K562 (cell line): ENCODE data around the gene PLD1. TPM values are rescaled to one million over a fixed set of nuclear protein-coding genes. Genes with fewer than 3 reads are reported as not detected.

Experiments
- C11orf30 ChIP-seq: fragments of 450-650 bp; IDR thresholded peaks from 2 replicates; pipeline ENCODE4 v1.6.1; 2016; ENCODE audit warnings: low read depth, mild to moderate bottlenecking
- ESRRB ChIP-seq: fragments of 250-450 bp; sonication (Bioruptor Pico); IDR thresholded peaks from 2 replicates; pipeline ENCODE4 v1.5.0; 2020; ENCODE audit warnings: mild to moderate bottlenecking, moderate library complexity, borderline replicate concordance
- HNRNPUL1 ChIP-seq: fragments of 200-400 bp; formaldehyde crosslinking; IDR thresholded peaks from 2 replicates; pipeline ENCODE4 v1.6.1; 2017; ENCODE audit warnings: low read length
- KAT7 ChIP-seq: sonication (generic); formaldehyde crosslinking; IDR thresholded peaks from 2 replicates; pipeline ENCODE4 v1.8.0; 2022; ENCODE audit warnings: missing genetic modification reagents, mild to moderate bottlenecking, borderline replicate concordance
- PHTF2 ChIP-seq: fragments of 250-450 bp; sonication (Bioruptor Pico); IDR thresholded peaks from 2 replicates; pipeline ENCODE4 v1.5.0; 2021; ENCODE audit warnings: mild to moderate bottlenecking
- REST ChIP-seq, 2 experiments: fragments of 450-650 bp; formaldehyde crosslinking in 1 of 2; IDR thresholded peaks; 2 replicates each; pipeline versions ENCODE4 v1.4.0 to v1.6.1; 2014 to 2020; ENCODE audit warnings: mild to moderate bottlenecking in 2 of 2, borderline replicate concordance in 1 of 2, low read depth in 1 of 2
- SRSF9 ChIP-seq: fragments of 200-400 bp; formaldehyde crosslinking; IDR thresholded peaks from 2 replicates; pipeline ENCODE4 v1.6.1; 2017; ENCODE audit warnings: low read depth, low read length, borderline replicate concordance
- ZNF253 ChIP-seq: fragments of 250-450 bp; sonication (Bioruptor Pico); conservative IDR thresholded peaks from 2 replicates; pipeline ENCODE4 v1.6.1; 2021; ENCODE audit warnings: mild to moderate bottlenecking
- ZNF398 ChIP-seq: fragments of 250-450 bp; sonication (Bioruptor Pico); IDR thresholded peaks from 2 replicates; pipeline ENCODE4 v1.8.0; 2021; ENCODE audit warnings: moderate library complexity, mild to moderate bottlenecking, inconsistent platforms
- polyA plus RNA-seq, 8 experiments: library from polyadenylated mRNA; depleted of rRNA in 4 of 8; stranded (reverse) in 5 of 8; unstranded in 3 of 8; fragments of >200 nt; fragmentation: Nextera tagmentation in 2 of 8; fragmentation: Illumina TruSeq in 1 of 8; extraction: Ambion mirVana in 2 of 8; extraction: Trizol in 1 of 8; gene quantifications; 2 replicates each; pipeline versions ENCODE4 v1.2.1 to v1.2.3, GENCODE V29; 2011 to 2014; ENCODE audit warnings: inconsistent platforms in 1 of 8, missing spikeins in 1 of 8
- total RNA-seq, 7 experiments: library from RNA; depleted of rRNA in 6 of 7; stranded (reverse); fragments of >200 nt in 6 of 7; fragmentation: Illumina TruSeq in 2 of 7; extraction: Trizol in 2 of 7; gene quantifications; 2 replicates each; pipeline versions ENCODE4 v1.2.1 to v1.2.3, GENCODE V29; 2011 to 2021; ENCODE audit warnings: low replicate concordance in 1 of 7
- TF ChIP-seq, protein P1 (sequence below), 2 experiments: fragments of 450-650 bp; conservative IDR thresholded peaks; 2 replicates each; pipeline ENCODE4 v1.6.1; 2017; ENCODE audit warnings: mild to moderate bottlenecking in 2 of 2, moderate library complexity in 2 of 2
- TF ChIP-seq, protein P2 (sequence below): fragments of 200-800 bp; sonication (Bioruptor generic); IDR thresholded peaks from 2 replicates; pipeline ENCODE4 v1.6.1; 2016; ENCODE audit warnings: missing genetic modification characterization, missing compliant biosample characterization

The PLD1 gene
- total and polyA plus RNA-seq, 9 of the 15 experiments (the other 6 are each of a cell fraction or from before 2014, with no cell fraction given): 8.4 to 26.1 (median 18.6) TPM

DNA sequence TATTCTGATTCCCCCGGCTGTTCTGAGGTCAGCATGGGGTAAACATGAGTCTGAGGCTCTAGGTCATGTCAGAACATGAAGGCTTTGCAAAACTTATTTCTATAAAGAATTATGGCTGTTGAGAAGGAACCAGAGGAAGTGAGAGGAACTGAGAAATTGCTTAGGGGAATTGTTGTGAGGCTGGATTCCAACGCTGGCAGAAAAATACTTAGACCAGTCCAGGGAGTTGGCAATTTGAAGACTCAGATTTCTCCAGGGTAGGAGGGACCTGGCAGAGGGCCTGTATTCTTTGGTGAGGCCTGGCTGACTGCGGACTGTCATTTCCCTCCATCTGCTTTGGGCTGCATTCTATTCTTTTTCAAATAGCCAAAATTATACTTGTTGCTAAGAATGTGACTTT, 155.5 kb downstream of the PLD1 start (continued):
- TF ChIP-seq, protein P1, sequence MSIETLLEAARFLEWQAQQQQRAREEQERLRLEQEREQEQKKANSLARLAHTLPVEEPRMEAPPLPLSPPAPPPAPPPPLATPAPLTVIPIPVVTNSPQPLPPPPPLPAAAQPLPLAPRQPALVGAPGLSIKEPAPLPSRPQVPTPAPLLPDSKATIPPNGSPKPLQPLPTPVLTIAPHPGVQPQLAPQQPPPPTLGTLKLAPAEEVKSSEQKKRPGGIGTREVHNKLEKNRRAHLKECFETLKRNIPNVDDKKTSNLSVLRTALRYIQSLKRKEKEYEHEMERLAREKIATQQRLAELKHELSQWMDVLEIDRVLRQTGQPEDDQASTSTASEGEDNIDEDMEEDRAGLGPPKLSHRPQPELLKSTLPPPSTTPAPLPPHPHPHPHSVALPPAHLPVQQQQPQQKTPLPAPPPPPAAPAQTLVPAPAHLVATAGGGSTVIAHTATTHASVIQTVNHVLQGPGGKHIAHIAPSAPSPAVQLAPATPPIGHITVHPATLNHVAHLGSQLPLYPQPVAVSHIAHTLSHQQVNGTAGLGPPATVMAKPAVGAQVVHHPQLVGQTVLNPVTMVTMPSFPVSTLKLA (conservative IDR thresholded peaks at IDR 0.05): no peak
- TF ChIP-seq ZNF398 (no peak), PHTF2 (CRISPR knock-in tag) (no peak), KAT7 (CRISPR knock-in tag) (no peak), ZNF253 (CRISPR knock-in tag) (no peak), REST (IDR thresholded peaks at IDR 0.05; ENCODE audit: borderline replicate concordance) (no peak), REST (CRISPR knock-in tag; IDR thresholded peaks at IDR 0.05; ENCODE audit: low read depth) (no peak), HNRNPUL1 (no peak), ESRRB (no peak), SRSF9 (no peak), C11orf30 (no peak)
- TF ChIP-seq, protein P2, sequence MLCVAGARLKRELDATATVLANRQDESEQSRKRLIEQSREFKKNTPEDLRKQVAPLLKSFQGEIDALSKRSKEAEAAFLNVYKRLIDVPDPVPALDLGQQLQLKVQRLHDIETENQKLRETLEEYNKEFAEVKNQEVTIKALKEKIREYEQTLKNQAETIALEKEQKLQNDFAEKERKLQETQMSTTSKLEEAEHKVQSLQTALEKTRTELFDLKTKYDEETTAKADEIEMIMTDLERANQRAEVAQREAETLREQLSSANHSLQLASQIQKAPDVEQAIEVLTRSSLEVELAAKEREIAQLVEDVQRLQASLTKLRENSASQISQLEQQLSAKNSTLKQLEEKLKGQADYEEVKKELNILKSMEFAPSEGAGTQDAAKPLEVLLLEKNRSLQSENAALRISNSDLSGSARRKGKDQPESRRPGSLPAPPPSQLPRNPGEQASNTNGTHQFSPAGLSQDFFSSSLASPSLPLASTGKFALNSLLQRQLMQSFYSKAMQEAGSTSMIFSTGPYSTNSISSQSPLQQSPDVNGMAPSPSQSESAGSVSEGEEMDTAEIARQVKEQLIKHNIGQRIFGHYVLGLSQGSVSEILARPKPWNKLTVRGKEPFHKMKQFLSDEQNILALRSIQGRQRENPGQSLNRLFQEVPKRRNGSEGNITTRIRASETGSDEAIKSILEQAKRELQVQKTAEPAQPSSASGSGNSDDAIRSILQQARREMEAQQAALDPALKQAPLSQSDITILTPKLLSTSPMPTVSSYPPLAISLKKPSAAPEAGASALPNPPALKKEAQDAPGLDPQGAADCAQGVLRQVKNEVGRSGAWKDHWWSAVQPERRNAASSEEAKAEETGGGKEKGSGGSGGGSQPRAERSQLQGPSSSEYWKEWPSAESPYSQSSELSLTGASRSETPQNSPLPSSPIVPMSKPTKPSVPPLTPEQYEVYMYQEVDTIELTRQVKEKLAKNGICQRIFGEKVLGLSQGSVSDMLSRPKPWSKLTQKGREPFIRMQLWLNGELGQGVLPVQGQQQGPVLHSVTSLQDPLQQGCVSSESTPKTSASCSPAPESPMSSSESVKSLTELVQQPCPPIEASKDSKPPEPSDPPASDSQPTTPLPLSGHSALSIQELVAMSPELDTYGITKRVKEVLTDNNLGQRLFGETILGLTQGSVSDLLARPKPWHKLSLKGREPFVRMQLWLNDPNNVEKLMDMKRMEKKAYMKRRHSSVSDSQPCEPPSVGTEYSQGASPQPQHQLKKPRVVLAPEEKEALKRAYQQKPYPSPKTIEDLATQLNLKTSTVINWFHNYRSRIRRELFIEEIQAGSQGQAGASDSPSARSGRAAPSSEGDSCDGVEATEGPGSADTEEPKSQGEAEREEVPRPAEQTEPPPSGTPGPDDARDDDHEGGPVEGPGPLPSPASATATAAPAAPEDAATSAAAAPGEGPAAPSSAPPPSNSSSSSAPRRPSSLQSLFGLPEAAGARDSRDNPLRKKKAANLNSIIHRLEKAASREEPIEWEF (CRISPR knock-in tag): no peak
- TF ChIP-seq, all 486 proteins: peak for 0
